Measurements from ENCODE around the gene RALY.
A peak's percentile ranks its signal among the peaks of the same experiment; 100 is the strongest.

RALY gene

GRCh38 chr20:34076952-34077351, 83.2 kb downstream of the RALY start:
- DNase-seq (ENCODE audit: low read depth): no peak

- no peak for DNase-seq (ENCODE audit: low read depth)
Measured at GRCh38 chr20:34078540-34078939, 84.8 kb downstream of the RALY start.

GRCh38 chr20:34079818-34080217, 86.1 kb downstream of the RALY start:
- no peak for DNase-seq (ENCODE audit: low read depth)

- no peak for DNase-seq (ENCODE audit: low read depth)
Measured at GRCh38 chr20:34082232-34082887, 88.6 kb downstream of the RALY start.

- DNase-seq (ENCODE audit: low read depth): peak; percentile 46
Measured at GRCh38 chr20:34083137-34083536, 89.4 kb downstream of the RALY start.

GRCh38 chr20:34083781-34084180, 90.1 kb downstream of the RALY start:
- DNase-seq (ENCODE audit: low read depth): no peak

- no peak for DNase-seq (ENCODE audit: low read depth)
Measured at GRCh38 chr20:34084227-34084923, 90.7 kb downstream of the RALY start.

GRCh38 chr20:34085544-34086040, 91.9 kb downstream of the RALY start:
- DNase-seq (ENCODE audit: low read depth): no peak

GRCh38 chr20:34088305-34089174, 94.8 kb downstream of the RALY start:
- no peak for DNase-seq (ENCODE audit: low read depth)

GRCh38 chr20:34089175-34089479, 95.4 kb downstream of the RALY start:
- no peak for DNase-seq (ENCODE audit: low read depth)

GRCh38 chr20:34089655-34090345, 96.1 kb downstream of the RALY start:
- no peak for DNase-seq (ENCODE audit: low read depth)

- DNase-seq (ENCODE audit: low read depth): no peak
Measured at GRCh38 chr20:34090645-34091044, 96.9 kb downstream of the RALY start.

GRCh38 chr20:34091637-34092200, 98.0 kb downstream of the RALY start:
- DNase-seq (ENCODE audit: low read depth): no peak

- DNase-seq (ENCODE audit: low read depth): no peak
Measured at GRCh38 chr20:34093895-34094294, 100.2 kb downstream of the RALY start.

GRCh38 chr20:34095825-34096224, 102.1 kb downstream of the RALY start:
- DNase-seq (ENCODE audit: low read depth): no peak

GRCh38 chr20:34096699-34097444, 103.2 kb downstream of the RALY start:
- no peak for DNase-seq (ENCODE audit: low read depth)

GRCh38 chr20:34098570-34098969, 104.9 kb downstream of the RALY start:
- DNase-seq (ENCODE audit: low read depth): no peak

GRCh38 chr20:34099675-34100074, 106.0 kb downstream of the RALY start:
- no peak for DNase-seq (ENCODE audit: low read depth)

- no peak for DNase-seq (ENCODE audit: low read depth)
Measured at GRCh38 chr20:34100576-34100975, 106.9 kb downstream of the RALY start.

- no peak for DNase-seq (ENCODE audit: low read depth)
Measured at GRCh38 chr20:34102342-34102741, 108.6 kb downstream of the RALY start.

GRCh38 chr20:34104059-34104458, 110.3 kb downstream of the RALY start:
- DNase-seq (ENCODE audit: low read depth): no peak
